LNCaP clone FGC (cell line): ENCODE measurements around the gene TBC1D9B.
A peak's percentile ranks its signal among the peaks of the same experiment; 100 is the strongest.

Experiments used
- DNase-seq: peaks from one replicate; pipeline ENCODE4 v3.0.0-alpha.2; 2011; ENCODE audit warnings: low read depth
- H3K4me3 ChIP-seq: 2 replicates; pipeline ENCODE4 v1.5.1; 2011; ENCODE audit warnings: mild to moderate bottlenecking, low read depth, low read length, control low read depth
- CTCF ChIP-seq: IDR thresholded peaks from 2 replicates; pipeline ENCODE4 v1.5.1; 2012; ENCODE audit warnings: mild to moderate bottlenecking; ENCODE audit not compliant: control insufficient read depth, insufficient read depth; ENCODE audit errors: extremely low read depth

The TBC1D9B gene

GRCh38 chr5:179817890-179818745 lies 89.6 kb downstream of the TBC1D9B start:
- no peak for DNase-seq
- TF ChIP-seq CTCF: no peak
- H3K4me3 ChIP-seq: peak overlapping the region; percentile 38

GRCh38 chr5:179817470-179817840 lies 90.2 kb downstream of the TBC1D9B start:
- no peak for TF ChIP-seq CTCF
- H3K4me3 ChIP-seq: no peak overlapping the region
- DNase-seq: no peak

GRCh38 chr5:179816796-179817469 lies 90.8 kb downstream of the TBC1D9B start:
- DNase-seq: no peak
- H3K4me3 ChIP-seq: no peak overlapping the region
- no peak for TF ChIP-seq CTCF

GRCh38 chr5:179816401-179816795 lies 91.3 kb downstream of the TBC1D9B start:
- no peak for DNase-seq
- H3K4me3 ChIP-seq: no peak overlapping the region

GRCh38 chr5:179815491-179816249 lies 92.0 kb downstream of the TBC1D9B start:
- DNase-seq: no peak
- no peak overlapping the region for H3K4me3 ChIP-seq
- TF ChIP-seq CTCF: no peak

More at GRCh38 chr5:179816401-179816795, 91.3 kb downstream of the TBC1D9B start:
- no peak for TF ChIP-seq CTCF

- no peak for DNase-seq
- H3K4me3 ChIP-seq: no peak overlapping the region
- TF ChIP-seq CTCF: no peak
Observed at GRCh38 chr5:179814090-179814489, 93.6 kb downstream of the TBC1D9B start.
